ENCODE measurements around the gene TMEM198.

TMEM198 gene

GRCh38 chr2:219526320-219527075 lies 17.3 kb upstream of the TMEM198 start:
- H3K9me3 Mint-ChIP-seq, result no peaks in the 10 kb centered on the region
- H3K27ac Mint-ChIP-seq, result peak overlapping the region; percentile 19 to 56 (median 31)
- H3K4me3 Mint-ChIP-seq, result peak overlapping the region in 2 of 3 experiments; percentile 31 to 50
- peaks cover 56% of the 10 kb centered on the region for H3K27me3 Mint-ChIP-seq (ENCODE audit: low read depth)
- no peaks in the 10 kb centered on the region for H3K36me3 Mint-ChIP-seq (ENCODE audit: low read depth)
- no peak for TF ChIP-seq CTCF (IDR thresholded peaks at IDR 0.05; ENCODE audit: unreplicated experiment in 3 of 3)
- peaks cover 44% of the 10 kb centered on the region for H3K4me1 Mint-ChIP-seq

- Mint-ChIP-seq H3K4me1 (peaks cover 39% of the 10 kb centered on the region), H3K36me3 (ENCODE audit: low read depth) (no peaks in the 10 kb centered on the region), H3K27me3 (ENCODE audit: low read depth) (peaks cover 56% of the 10 kb centered on the region), H3K9me3 (no peaks in the 10 kb centered on the region), H3K27ac (no peak overlapping the region), H3K4me3 (no peak overlapping the region)
- TF ChIP-seq CTCF (IDR thresholded peaks at IDR 0.05; ENCODE audit: unreplicated experiment in 3 of 3), result no peak
Observed at GRCh38 chr2:219527076-219527394, 16.8 kb upstream of the TMEM198 start.

GRCh38 chr2:219527472-219527871 lies 16.4 kb upstream of the TMEM198 start:
- peaks cover 35% of the 10 kb centered on the region for H3K4me1 Mint-ChIP-seq
- H3K9me3 Mint-ChIP-seq, result no peaks in the 10 kb centered on the region
- peaks cover 55% of the 10 kb centered on the region for H3K27me3 Mint-ChIP-seq (ENCODE audit: low read depth)
- TF ChIP-seq CTCF (IDR thresholded peaks at IDR 0.05; ENCODE audit: unreplicated experiment in 3 of 3), result no peak
- no peak overlapping the region for H3K4me3 Mint-ChIP-seq
- peak overlapping the region in 2 of 3 experiments; percentile 18 to 78 for H3K27ac Mint-ChIP-seq
- H3K36me3 Mint-ChIP-seq (ENCODE audit: low read depth), result no peaks in the 10 kb centered on the region

GRCh38 chr2:219530048-219530963 lies 13.5 kb upstream of the TMEM198 start:
- H3K4me3 Mint-ChIP-seq, result peak overlapping the region in 1 of 3 experiments; percentile 44
- no peaks in the 10 kb centered on the region for H3K9me3 Mint-ChIP-seq
- no peak overlapping the region for H3K27ac Mint-ChIP-seq
- peaks cover 52% of the 10 kb centered on the region for H3K27me3 Mint-ChIP-seq (ENCODE audit: low read depth)
- H3K36me3 Mint-ChIP-seq (ENCODE audit: low read depth), result no peaks in the 10 kb centered on the region
- peaks cover 23% of the 10 kb centered on the region for H3K4me1 Mint-ChIP-seq
- peak; percentile 97 to 99 (median 97) for TF ChIP-seq CTCF (IDR thresholded peaks at IDR 0.05; ENCODE audit: unreplicated experiment in 3 of 3)

- no peak for TF ChIP-seq CTCF (IDR thresholded peaks at IDR 0.05; ENCODE audit: unreplicated experiment in 3 of 3)
- Mint-ChIP-seq H3K4me1 (peaks cover 9% of the 10 kb centered on the region), H3K36me3 (ENCODE audit: low read depth) (no peaks in the 10 kb centered on the region), H3K27ac (no peak overlapping the region), H3K4me3 (no peak overlapping the region), H3K9me3 (no peaks in the 10 kb centered on the region), H3K27me3 (ENCODE audit: low read depth) (peaks cover 42% of the 10 kb centered on the region)
Observed at GRCh38 chr2:219531639-219532377, 12.0 kb upstream of the TMEM198 start.
